K562 (cell line): ENCODE data around the gene NEK4. TPM values are rescaled to one million over a fixed set of nuclear protein-coding genes. Genes with fewer than 3 reads are reported as not detected.

Experiments
- ATAC-seq: fragments of 200-7000 bp; cut with Tn5 transposase; 3 replicates; pipeline ENCODE4 v1.9.1; 2020; ENCODE audit warnings: moderate library complexity
- BruUV-seq: library from RNA; stranded (reverse); fragments of 400-500 nt; replicated peaks from 2 replicates; lab custom pipeline; 2021; lab: Mats Ljungman, UMichigan
- CTCF ChIA-PET: fragments of 300-600 bp; formaldehyde crosslinking; extraction: SDS; loops from one replicate; lab custom pipeline; 2021; ENCODE audit warnings: low intra/inter-chr PET ratio; lab: Yijun Ruan, JAX
- POLR2A ChIA-PET: fragments of 300-600, 350-650 bp; sonication (Branson Sonifier 250); formaldehyde crosslinking; extraction: SDS; loops from one replicate; lab custom pipeline; 2021; ENCODE audit warnings: antibody characterized with exemption, inconsistent platforms; lab: Yijun Ruan, JAX
- DNase-seq, 4 experiments: peaks; one replicate each; pipeline versions ENCODE4 v3.0.0 to v3.0.0-alpha.2; 2011 to 2018; ENCODE audit warnings: low spot score in 3 of 4, mixed read lengths in 3 of 4; ENCODE audit errors: extremely low read depth in 1 of 4
- FAIRE-seq: peaks from 2 replicates; lab custom pipeline; 2011; peaks lifted over from hg19 to GRCh38; lab: Jason Lieb, UNC
- H2AFZ ChIP-seq: 2 replicates; pipeline ENCODE4 v1.6.0; 2011; ENCODE audit warnings: low read depth, low read length, control low read depth, inconsistent platforms
- H3K27ac ChIP-seq: fragments of 200-600 bp; 3 replicates; pipeline ENCODE4 v1.8.0; 2011; ENCODE audit warnings: low read depth, mild to moderate bottlenecking, control low read depth, inconsistent platforms, low read length, moderate library complexity, mixed read lengths; ENCODE audit errors: extremely low read depth
- H3K27me3 ChIP-seq, 2 experiments: fragments of 300-600 bp in 1 of 2; 2 replicates in 1 of 2; 3 replicates in 1 of 2; pipeline versions ENCODE4 v1.6.0 to v1.8.0; 2011; ENCODE audit warnings: inconsistent platforms in 2 of 2, low read length in 2 of 2, mild to moderate bottlenecking in 1 of 2, mixed read lengths in 1 of 2, moderate library complexity in 1 of 2; ENCODE audit not compliant: control insufficient read depth in 2 of 2, insufficient read depth in 2 of 2
- H3K36me3 ChIP-seq: fragments of 300-600 bp; 3 replicates; pipeline ENCODE4 v1.8.0; 2011; ENCODE audit warnings: mild to moderate bottlenecking, low read length, inconsistent platforms; ENCODE audit not compliant: control insufficient read depth, insufficient read depth
- H3K4me1 ChIP-seq, 2 experiments: fragments of 200-600 bp in 1 of 2; replicated peaks in 1 of 2; 2 replicates in 1 of 2; 3 replicates in 1 of 2; pipeline versions ENCODE4 v1.5.1 to v1.8.0; 2011; ENCODE audit warnings: inconsistent platforms in 2 of 2, low read length in 2 of 2, mild to moderate bottlenecking in 1 of 2, mixed read lengths in 1 of 2, moderate library complexity in 1 of 2; ENCODE audit not compliant: control insufficient read depth in 2 of 2, insufficient read depth in 2 of 2
- H3K4me2 ChIP-seq: 2 replicates; pipeline ENCODE4 v1.6.1; 2011; ENCODE audit warnings: low read length, control low read depth, inconsistent platforms, mixed read lengths; ENCODE audit not compliant: insufficient read depth
- H3K4me3 ChIP-seq: fragments of 200-600 bp; sonication (generic), shearing (Covaris generic); 2 replicates; pipeline ENCODE4 v1.5.1; 2016; ENCODE audit warnings: control low read depth, inconsistent platforms
- H3K79me2 ChIP-seq: fragments of 200-600 bp; 3 replicates; pipeline ENCODE4 v1.8.0; 2011; ENCODE audit warnings: low read length, inconsistent platforms; ENCODE audit not compliant: control insufficient read depth, insufficient read depth
- H3K9ac ChIP-seq, 2 experiments: 2 replicates each; pipeline versions ENCODE4 v1.6.0 to v1.6.1; 2011; ENCODE audit warnings: low read depth in 2 of 2, low read length in 2 of 2, control low read depth in 1 of 2, inconsistent platforms in 1 of 2, mild to moderate bottlenecking in 1 of 2, mixed read lengths in 1 of 2; ENCODE audit not compliant: insufficient read depth in 1 of 2
- H3K9me1 ChIP-seq: one replicate; pipeline ENCODE4 v1.6.0; 2011; ENCODE audit warnings: inconsistent platforms, mild to moderate bottlenecking, low read length, moderate library complexity; ENCODE audit not compliant: control insufficient read depth, insufficient read depth
- H3K9me3 ChIP-seq: replicated peaks from 2 replicates; pipeline ENCODE4 v1.5.1; 2011; ENCODE audit warnings: low read depth, low read length, inconsistent platforms; ENCODE audit not compliant: control insufficient read depth, insufficient read depth
- H4K20me1 ChIP-seq: replicated peaks from 2 replicates; pipeline ENCODE4 v1.6.1; 2011; ENCODE audit warnings: low read length, inconsistent platforms, mixed read lengths; ENCODE audit not compliant: control insufficient read depth, insufficient read depth
- C11orf30 ChIP-seq: fragments of 450-650 bp; IDR thresholded peaks from 2 replicates; pipeline ENCODE4 v1.6.1; 2016; ENCODE audit warnings: low read depth, mild to moderate bottlenecking
- CEBPB ChIP-seq: fragments of 450-650 bp; IDR thresholded peaks from 2 replicates; pipeline ENCODE4 v1.6.1; 2016; ENCODE audit warnings: missing genetic modification characterization, missing compliant biosample characterization
- FOXJ3 ChIP-seq: sonication (generic); formaldehyde crosslinking; IDR thresholded peaks from 2 replicates; pipeline ENCODE4 v1.4.0; 2020; ENCODE audit warnings: mild to moderate bottlenecking, missing genetic modification reagents
- HDAC2 ChIP-seq: fragments of 450-650 bp; IDR thresholded peaks from 2 replicates; pipeline ENCODE4 v1.6.1; 2016; ENCODE audit warnings: mild to moderate bottlenecking
- KDM2B ChIP-seq: fragments of 250-450 bp; sonication (Bioruptor Pico); IDR thresholded peaks from 2 replicates; pipeline ENCODE4 v1.8.0; 2021; ENCODE audit warnings: mild to moderate bottlenecking, moderate library complexity
- TSC22D4 ChIP-seq: fragments of 450-650 bp; IDR thresholded peaks from 2 replicates; pipeline ENCODE4 v1.6.1; 2016; ENCODE audit warnings: missing genetic modification characterization, missing biosample characterization, control low read depth
- ZNF316 ChIP-seq: fragments of 450-650 bp; IDR thresholded peaks from 2 replicates; pipeline ENCODE4 v1.6.1; 2016
- WGBS: fragments of 100-300 bp; shearing (Covaris generic); methylation state at CpG from one replicate; pipeline ENCODE4 v1.1.6; 2016; ENCODE audit warnings: low coverage, mixed read lengths; ENCODE audit not compliant: insufficient coverage; ENCODE audit errors: missing lambda C conversion rate; 5-methylcytosine and 5-hydroxymethylcytosine counted together
- in situ Hi-C: fragments of 300-500 bp; cut with MboI; formaldehyde crosslinking; loops from 4 replicates; pipeline ENCODE4 v1.15.0; 2018; ENCODE audit warnings: inconsistent platforms, mixed read lengths
- intact Hi-C: fragments of 100-400 bp; cut with micrococcal nuclease; formaldehyde crosslinking; loops from 2 replicates; pipeline ENCODE4 v1.14.2; 2022
- polyA plus RNA-seq, 8 experiments: library from polyadenylated mRNA; depleted of rRNA in 4 of 8; stranded (reverse) in 5 of 8; unstranded in 3 of 8; fragments of >200 nt; fragmentation: Nextera tagmentation in 2 of 8; fragmentation: Illumina TruSeq in 1 of 8; extraction: Ambion mirVana in 2 of 8; extraction: Trizol in 1 of 8; gene quantifications; 2 replicates each; pipeline versions ENCODE4 v1.2.1 to v1.2.3, GENCODE V29; 2011 to 2014; ENCODE audit warnings: inconsistent platforms in 1 of 8, missing spikeins in 1 of 8
- total RNA-seq, 7 experiments: library from RNA; depleted of rRNA in 6 of 7; stranded (reverse); fragments of >200 nt in 6 of 7; fragmentation: Illumina TruSeq in 2 of 7; extraction: Trizol in 2 of 7; gene quantifications; 2 replicates each; pipeline versions ENCODE4 v1.2.1 to v1.2.3, GENCODE V29; 2011 to 2021; ENCODE audit warnings: low replicate concordance in 1 of 7
- TF ChIP-seq, protein P1 (sequence below), 2 experiments: fragments of 450-650 bp in 1 of 2; sonication (generic) in 1 of 2; formaldehyde crosslinking in 1 of 2; IDR thresholded peaks in 1 of 2; conservative IDR thresholded peaks in 1 of 2; 2 replicates each; pipeline versions ENCODE4 v1.6.1 to v1.8.1; 2016 to 2023; ENCODE audit warnings: mild to moderate bottlenecking in 2 of 2, moderate library complexity in 2 of 2, inconsistent platforms in 1 of 2, missing genetic modification reagents in 1 of 2

Gene NEK4
- total and polyA plus RNA-seq, 9 of the 15 experiments (the other 6 are each of a cell fraction or from before 2014, with no cell fraction given): 5.8 to 23.1 (median 16.6) TPM

DNA sequence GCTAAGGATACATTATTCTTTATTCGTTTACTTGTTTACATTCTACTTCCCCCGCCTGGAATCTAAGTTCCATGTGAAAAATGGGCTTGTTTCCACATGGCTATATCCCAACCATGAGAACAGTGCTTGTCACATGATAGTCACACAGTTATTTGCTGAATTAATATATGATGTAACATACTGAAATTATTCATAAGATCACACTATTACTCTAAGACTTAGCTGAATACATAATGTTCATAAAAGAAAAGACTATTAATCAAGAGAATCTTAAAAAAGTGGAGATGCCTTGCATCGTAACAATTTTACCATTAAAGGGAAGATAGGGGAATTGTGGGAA lies 91.6 kb downstream of the NEK4 start (continued):
- TF ChIP-seq, protein P1, sequence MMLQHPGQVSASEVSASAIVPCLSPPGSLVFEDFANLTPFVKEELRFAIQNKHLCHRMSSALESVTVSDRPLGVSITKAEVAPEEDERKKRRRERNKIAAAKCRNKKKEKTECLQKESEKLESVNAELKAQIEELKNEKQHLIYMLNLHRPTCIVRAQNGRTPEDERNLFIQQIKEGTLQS (IDR thresholded peaks at IDR 0.05): peak; percentile 7; the same call in 1 of the 2 replicates
- TF ChIP-seq, protein P1 (CRISPR knock-in tag; conservative IDR thresholded peaks at IDR 0.05): no peak
- no peak for TF ChIP-seq FOXJ3 (CRISPR knock-in tag)
- TF ChIP-seq TSC22D4 (tag): no peak
- no peak for TF ChIP-seq KDM2B (CRISPR knock-in tag)

DNA sequence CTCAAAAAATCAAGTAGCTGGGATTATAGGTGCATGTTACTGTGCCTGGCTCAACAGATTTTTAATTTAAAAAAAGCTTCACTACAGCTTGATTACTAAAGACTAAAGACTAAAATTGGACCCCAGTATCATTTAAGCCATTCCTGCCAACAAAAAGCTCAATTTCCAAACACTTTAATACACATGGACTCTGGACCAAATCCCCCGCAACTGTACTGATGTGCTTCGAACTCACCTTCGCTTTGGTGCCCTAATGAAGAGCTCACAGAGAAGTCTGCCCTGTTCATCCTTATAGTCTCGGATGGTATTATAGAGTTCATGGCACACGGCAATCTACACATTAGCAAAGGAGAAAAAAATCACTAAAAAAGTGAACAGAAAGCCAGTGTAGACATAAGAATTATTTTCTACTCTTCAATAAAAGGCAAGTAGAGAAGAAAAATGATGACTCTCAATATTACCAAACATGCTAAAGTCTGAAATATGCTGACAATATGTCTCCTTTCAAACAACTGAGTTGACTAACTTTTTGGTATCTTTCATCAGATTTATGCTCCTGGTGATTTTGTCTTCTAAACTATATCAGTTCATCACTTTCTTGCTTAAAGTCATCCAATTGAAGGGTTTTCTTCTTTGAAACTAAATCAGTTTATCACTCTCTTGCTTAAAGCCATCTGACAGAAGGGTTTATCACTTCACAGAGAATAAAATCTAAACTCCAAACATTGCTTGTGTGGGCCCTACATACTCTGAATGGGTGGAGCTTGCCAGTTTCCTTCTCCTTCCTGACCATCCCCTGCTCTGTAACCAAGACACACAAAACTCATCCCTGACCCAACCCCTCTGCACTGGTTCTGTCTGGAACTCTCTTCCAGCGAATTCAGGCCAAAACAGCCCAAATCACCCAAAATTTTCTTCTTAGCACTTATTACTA lies 92.2 kb downstream of the NEK4 start:
- H3K27me3 ChIP-seq: no peaks in the 10 kb centered on the region
- no peaks in the 10 kb centered on the region for H4K20me1 ChIP-seq
- no peaks in the 10 kb centered on the region for H3K9me1 ChIP-seq
- DNase-seq (no peak), ATAC-seq (no peak), FAIRE-seq (no peak)
- no peak overlapping the region for H3K4me3 ChIP-seq
- intact Hi-C loops (no loop called here), in situ Hi-C loops (no loop called here)
- no peak overlapping the region for H3K9ac ChIP-seq
- ChIA-PET POLR2A (interaction anchor here (0.8 to 1.1 kb wide), 2 partner anchors 12 to 96 kb away, joined by 3 read pairs; no protein-coding TSS in a partner anchor), CTCF (no interaction called here)
- no peak overlapping the region for H3K27ac ChIP-seq
- BruUV-seq: no TSS peak
- H3K9me3 ChIP-seq: no peaks in the 10 kb centered on the region
- peaks cover 28% of the 10 kb centered on the region for H3K79me2 ChIP-seq
- WGBS: 94% methylated on average over 6 of the region's 6 CpGs
- TF ChIP-seq CEBPB (tag): no peak
- peak; percentile 72 for TF ChIP-seq ZNF316
- TF ChIP-seq C11orf30: peak; percentile 45; the same call in 1 of the 2 replicates
- no peak for TF ChIP-seq HDAC2
- peaks cover 52% of the 10 kb centered on the region; the same call in 2 of the 3 replicates for H3K36me3 ChIP-seq
- H2AFZ ChIP-seq: no peak overlapping the region
- no peak overlapping the region for H3K4me2 ChIP-seq
- H3K4me1 ChIP-seq: peaks cover 0 to 25% of the 10 kb centered on the region in 2 experiments; a peak in 2 of 5 replicates
